Kidney (tissue), 14 donors: Measurements from ENCODE around the gene PPP2R5E. TPM values are rescaled to one million over a fixed set of nuclear protein-coding genes. Genes with fewer than 3 reads are reported as not detected.

Experiments used
- DNase-seq, 5 donors: peaks; one replicate each; pipeline ENCODE4 v3.0.0-alpha.2; 2013 to 2020
- FAIRE-seq: peaks from 2 replicates; lab custom pipeline; 2012; peaks lifted over from hg19 to GRCh38; lab: Jason Lieb, UNC
- H3K27ac ChIP-seq, 2 donors: one replicate each; pipeline ENCODE4 v1.7.0; 2013; ENCODE audit warnings: low read depth in 2 of 2, low read length in 2 of 2, inconsistent platforms in 1 of 2
- H3K27me3 ChIP-seq: one replicate; pipeline ENCODE4 v1.7.1; 2013; ENCODE audit warnings: low read length, inconsistent platforms; ENCODE audit not compliant: control insufficient read depth, insufficient read depth
- H3K36me3 ChIP-seq, 3 donors: one replicate each; pipeline versions ENCODE4 v1.7.0 to v1.7.1; 2013; ENCODE audit warnings: low read length in 3 of 3, control low read depth in 1 of 3, inconsistent platforms in 1 of 3; ENCODE audit not compliant: insufficient read depth in 3 of 3, control insufficient read depth in 2 of 3
- H3K4me1 ChIP-seq, 3 donors: one replicate each; pipeline versions ENCODE4 v1.7.0 to v1.7.1; 2013; ENCODE audit warnings: low read length in 3 of 3, inconsistent platforms in 1 of 3, low read depth in 1 of 3; ENCODE audit not compliant: control insufficient read depth in 2 of 3, insufficient read depth in 2 of 3
- H3K4me3 ChIP-seq, 3 donors: one replicate each; pipeline versions ENCODE4 v1.7.0 to v1.8.1; 2013; ENCODE audit warnings: low read length in 3 of 3, control low read depth in 1 of 3, inconsistent platforms in 1 of 3
- H3K9ac ChIP-seq, 3 donors: one replicate each; pipeline versions ENCODE4 v1.7.0 to v1.7.1; 2013; ENCODE audit warnings: low read length in 3 of 3, control low read depth in 1 of 3, inconsistent platforms in 1 of 3
- H3K9me3 ChIP-seq, 3 donors: one replicate each; pipeline versions ENCODE4 v1.7.0 to v1.7.1; 2013; ENCODE audit warnings: low read length in 3 of 3, control low read depth in 1 of 3, inconsistent platforms in 1 of 3; ENCODE audit not compliant: control insufficient read depth in 2 of 3, insufficient read depth in 1 of 3
- CTCF ChIP-seq: IDR thresholded peaks from 3 replicates; pipeline ENCODE4 v1.5.1; 2012; ENCODE audit warnings: mild to moderate bottlenecking, moderate library complexity, borderline replicate concordance; ENCODE audit not compliant: insufficient read depth; ENCODE audit errors: extremely low read depth
- intact Hi-C: fragments of 100-400 bp; cut with DNase I; formaldehyde crosslinking; loops from one replicate; pipeline ENCODE4 v1.11.1; 2022
- polyA plus RNA-seq: library from polyadenylated mRNA; stranded (reverse); fragments of 350-450 nt; fragmentation: Illumina TruSeq; extraction: RNeasy Lipid Tissue Mini Kit (QIAGEN cat#74804); gene quantifications from one replicate; pipeline ENCODE4 v1.2.3, GENCODE V29; 2014; ENCODE audit warnings: low read depth, low replicate concordance; ENCODE audit not compliant: insufficient read depth
- total RNA-seq: library from RNA; stranded (reverse); fragmentation: NEBNext Ultra II Directional; extraction: Animal tissue kit (Norgen Biotek cat#: 25700); gene quantifications from one replicate; pipeline ENCODE4 v1.2.1, GENCODE V29; 2021
- donor health status: control.
- donor health status: control.
- donor health status: control.
- donor health status: control.
- donor health status: control.
- donor health status: DM: yes; HTN: yes; CAD: no.
- donor health status: Normal renal cell carcinoma (clear cell type).

PPP2R5E gene
- total and polyA plus RNA-seq, 2 donors from 2014 or later: 9.7 to 46.5 TPM

GRCh38 chr14:63563370-63564026, 20.3 kb upstream of the PPP2R5E start:
- H3K27me3 ChIP-seq: no peaks in the 10 kb centered on the region
- H3K36me3 ChIP-seq: no peaks in the 10 kb centered on the region
- DNase-seq (no peak), FAIRE-seq (no peak)
- intact Hi-C loops: no loop called here
- H3K9me3 ChIP-seq: no peaks in the 10 kb centered on the region
- H3K9ac ChIP-seq: no peak overlapping the region
- no peak overlapping the region for H3K4me3 ChIP-seq
- H3K4me1 ChIP-seq: no peaks in the 10 kb centered on the region
- TF ChIP-seq CTCF: no peak
- no peak overlapping the region for H3K27ac ChIP-seq

- no peak overlapping the region for H3K9ac ChIP-seq
- no peaks in the 10 kb centered on the region for H3K9me3 ChIP-seq
- H3K4me3 ChIP-seq: no peak overlapping the region
- no peaks in the 10 kb centered on the region for H3K4me1 ChIP-seq
- no peak overlapping the region for H3K27ac ChIP-seq
- FAIRE-seq (no peak), DNase-seq (no peak)
- TF ChIP-seq CTCF: no peak
- no peaks in the 10 kb centered on the region for H3K27me3 ChIP-seq
- H3K36me3 ChIP-seq: no peaks in the 10 kb centered on the region
- intact Hi-C loops: no loop called here
Observed at GRCh38 chr14:63562405-63562804, 19.2 kb upstream of the PPP2R5E start.

GRCh38 chr14:63555572-63555971, 12.4 kb upstream of the PPP2R5E start:
- Histone ChIP-seq H3K4me1 (no peaks in the 10 kb centered on the region), H3K9me3 (no peaks in the 10 kb centered on the region), H3K9ac (no peak overlapping the region), H3K36me3 (no peaks in the 10 kb centered on the region), H3K27ac (no peak overlapping the region), H3K27me3 (no peaks in the 10 kb centered on the region), H3K4me3 (no peak overlapping the region)
- TF ChIP-seq CTCF: no peak
- DNase-seq: no peak
- no peak for FAIRE-seq
- intact Hi-C loops: no loop called here

GRCh38 chr14:63551332-63551731, 8.2 kb upstream of the PPP2R5E start:
- DNase-seq: no peak
- FAIRE-seq: no peak
- Histone ChIP-seq H3K36me3 (no peaks in the 10 kb centered on the region), H3K27ac (no peak overlapping the region), H3K27me3 (no peaks in the 10 kb centered on the region), H3K4me1 (no peaks in the 10 kb centered on the region), H3K9ac (no peak overlapping the region), H3K4me3 (no peak overlapping the region), H3K9me3 (no peaks in the 10 kb centered on the region)
- intact Hi-C loops: no loop called here
- no peak for TF ChIP-seq CTCF
